GM19238 (cell line): ENCODE measurements around the gene PIK3CB.
A peak's percentile ranks its signal among the peaks of the same experiment; 100 is the strongest.

Experiments
- DNase-seq: peaks from one replicate; pipeline ENCODE4 v3.0.0; 2011; ENCODE audit warnings: low spot score; ENCODE audit not compliant: insufficient read length

Gene PIK3CB

DNA sequence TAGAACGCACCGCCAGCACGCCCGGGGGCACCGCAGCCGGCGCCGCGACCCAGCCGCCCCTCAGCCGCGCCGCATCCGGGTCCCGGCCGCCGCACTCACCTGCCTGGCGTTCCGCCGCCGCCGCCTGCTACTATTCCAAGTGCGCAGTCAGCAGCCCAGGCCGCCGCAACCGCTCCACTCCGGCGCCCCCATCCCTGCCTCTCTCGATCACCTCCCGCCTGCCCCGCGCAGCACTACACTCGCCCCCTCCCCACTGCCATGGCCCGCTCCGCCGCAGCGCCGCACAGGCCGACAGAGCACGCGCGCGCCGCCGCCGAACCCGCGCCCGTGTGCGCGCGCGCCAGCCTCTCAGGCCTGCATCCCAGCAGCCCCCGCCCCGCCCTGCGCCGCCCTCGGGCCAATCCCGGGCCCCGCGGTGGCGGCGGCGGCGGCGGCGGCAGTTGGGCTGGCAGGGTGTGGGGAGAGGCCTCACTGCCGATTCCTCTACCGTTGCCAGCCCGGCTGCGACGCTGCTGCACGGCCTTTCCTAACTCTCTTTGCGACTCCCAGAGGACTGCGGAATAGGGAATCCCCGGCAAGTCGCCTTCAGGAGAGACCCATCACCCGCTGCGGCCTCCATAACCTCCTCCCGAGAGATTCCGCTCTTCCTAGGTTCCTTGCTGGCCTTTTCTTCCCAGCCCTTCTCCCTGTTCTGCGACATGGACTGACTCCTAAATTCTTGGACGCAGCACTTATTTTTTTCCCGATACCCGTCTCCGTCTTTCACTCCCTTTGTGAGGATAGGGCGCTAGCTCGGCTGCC lies at the start of gene PIK3CB:
Gene PIK3CB, minus strand, starts transcription at position 333 of the 801 bp plus-strand sequence. CDS start 75,585 bp downstream, outside the sequence.
- peak; percentile 90 for DNase-seq

DNA sequence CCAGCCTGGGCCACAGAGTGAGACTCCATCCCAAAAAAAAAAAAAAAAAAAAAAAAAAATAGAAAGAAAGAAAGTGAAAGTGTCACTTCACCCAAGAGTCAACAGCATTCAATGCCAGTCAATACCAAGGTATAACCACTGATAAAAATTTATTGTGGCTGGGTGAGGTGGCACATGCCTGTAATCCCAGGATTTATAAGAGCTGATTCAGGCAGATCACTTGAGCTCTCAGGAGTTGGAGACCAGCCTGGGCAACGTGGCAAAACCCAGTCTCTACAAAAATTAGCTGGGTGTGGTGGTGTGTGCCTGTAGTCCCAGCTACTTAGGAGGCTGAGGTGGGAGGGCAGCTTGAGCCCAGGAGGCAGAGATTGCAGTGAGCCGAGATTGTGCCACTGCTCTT lies 46.5 kb upstream of the PIK3CB start:
- DNase-seq: no peak

DNA sequence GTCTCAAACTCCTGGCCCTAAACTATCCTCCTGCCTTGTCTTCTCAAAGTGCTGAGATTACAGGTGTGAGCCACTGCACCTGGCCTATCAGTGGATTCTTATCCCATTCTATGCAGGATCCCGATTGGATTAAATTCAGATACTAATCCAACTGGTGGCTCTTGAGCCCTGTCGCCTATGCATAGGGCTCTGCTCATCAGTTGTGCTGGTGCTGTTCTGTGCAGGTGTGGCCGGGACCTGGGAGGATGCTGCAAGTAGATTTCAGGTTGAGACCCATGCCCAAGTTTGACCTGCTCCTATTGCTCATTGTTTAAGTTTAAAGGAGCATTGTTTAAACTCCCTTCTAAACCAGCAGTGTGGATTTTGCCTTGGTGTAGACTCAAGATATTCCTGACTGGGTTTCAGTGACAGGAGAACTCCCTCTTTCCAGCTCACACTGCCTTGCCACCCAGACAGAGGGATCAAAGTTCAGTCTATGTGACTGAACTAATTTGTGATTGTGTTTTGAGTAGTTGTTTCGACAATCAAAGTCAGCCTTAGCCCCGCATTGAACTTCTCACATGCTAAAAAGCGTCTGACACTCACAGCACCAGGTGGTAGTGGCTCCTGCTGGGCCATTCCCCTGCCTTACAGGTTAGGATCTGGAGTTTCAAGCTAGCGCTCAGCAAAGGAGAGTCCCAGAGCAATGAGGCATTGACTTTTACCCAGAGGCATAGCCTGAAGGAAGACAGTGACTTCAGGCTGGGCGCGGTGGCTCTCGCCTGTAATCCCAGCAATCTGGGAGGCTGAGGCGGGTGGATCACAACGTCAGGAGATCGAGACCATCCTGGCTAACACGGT lies 45.0 kb upstream of the PIK3CB start:
- no peak for DNase-seq

DNA sequence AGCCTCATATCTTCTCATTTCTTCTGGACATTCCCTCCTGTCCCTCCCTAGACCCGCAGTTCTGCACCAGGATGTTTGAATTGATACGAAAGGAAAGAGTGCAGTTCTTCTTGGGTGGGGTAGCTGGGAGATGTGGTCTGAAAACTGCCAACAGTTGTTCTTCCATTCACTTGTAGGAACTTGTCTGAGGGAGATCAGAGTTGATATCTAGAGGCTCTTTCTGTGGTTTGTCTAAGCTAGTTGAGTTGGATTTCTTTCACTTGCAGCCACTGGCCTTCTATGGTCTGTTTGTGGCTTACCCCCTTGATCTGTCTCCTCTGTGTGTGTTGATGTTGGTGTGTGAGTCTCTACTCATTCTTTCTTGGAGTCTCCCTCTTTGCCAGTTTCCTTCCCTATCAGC lies 42.5 kb upstream of the PIK3CB start:
- no peak for DNase-seq

DNA sequence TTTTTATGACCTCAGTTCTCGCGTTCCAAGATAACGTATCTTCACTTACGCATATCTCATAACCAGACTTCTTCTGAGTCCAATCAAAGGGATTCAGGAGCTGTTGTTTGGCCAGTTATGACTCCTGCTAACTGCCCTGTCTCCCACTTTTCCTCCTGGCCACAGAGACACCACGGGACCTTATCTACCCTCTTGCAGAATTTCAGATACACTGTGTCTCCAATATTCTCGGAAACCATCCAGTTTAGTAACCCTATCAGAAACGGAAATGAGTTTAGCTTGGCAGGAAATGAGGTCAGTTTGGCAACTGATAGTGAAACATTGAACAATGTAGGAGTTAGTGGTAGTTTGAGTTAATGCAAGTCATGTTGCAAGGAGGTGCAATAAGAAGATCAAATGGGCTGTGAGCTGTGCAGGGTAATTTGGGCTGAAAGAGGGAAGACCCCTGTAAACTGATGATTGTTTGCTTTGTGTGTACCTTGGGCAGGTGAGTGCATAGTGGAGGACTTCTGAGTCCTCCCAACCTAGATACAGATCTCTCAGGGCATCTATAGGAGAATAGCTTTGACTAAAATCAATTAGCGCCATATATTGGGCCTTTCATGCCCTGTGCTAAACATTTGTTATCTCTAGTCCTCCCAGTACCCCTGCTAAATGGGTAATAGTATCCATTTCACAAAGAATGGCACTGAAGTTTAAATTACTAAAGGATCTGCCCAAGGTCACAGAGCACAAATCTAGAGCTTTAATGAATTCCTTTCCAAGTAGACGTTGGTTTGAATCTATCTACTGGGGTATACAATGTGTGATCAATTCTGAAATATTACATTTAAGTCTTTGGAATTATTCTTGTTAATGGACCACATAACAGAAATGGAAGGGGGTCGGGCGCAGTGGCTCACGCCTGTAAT lies 41.3 kb upstream of the PIK3CB start:
- DNase-seq: no peak

DNA sequence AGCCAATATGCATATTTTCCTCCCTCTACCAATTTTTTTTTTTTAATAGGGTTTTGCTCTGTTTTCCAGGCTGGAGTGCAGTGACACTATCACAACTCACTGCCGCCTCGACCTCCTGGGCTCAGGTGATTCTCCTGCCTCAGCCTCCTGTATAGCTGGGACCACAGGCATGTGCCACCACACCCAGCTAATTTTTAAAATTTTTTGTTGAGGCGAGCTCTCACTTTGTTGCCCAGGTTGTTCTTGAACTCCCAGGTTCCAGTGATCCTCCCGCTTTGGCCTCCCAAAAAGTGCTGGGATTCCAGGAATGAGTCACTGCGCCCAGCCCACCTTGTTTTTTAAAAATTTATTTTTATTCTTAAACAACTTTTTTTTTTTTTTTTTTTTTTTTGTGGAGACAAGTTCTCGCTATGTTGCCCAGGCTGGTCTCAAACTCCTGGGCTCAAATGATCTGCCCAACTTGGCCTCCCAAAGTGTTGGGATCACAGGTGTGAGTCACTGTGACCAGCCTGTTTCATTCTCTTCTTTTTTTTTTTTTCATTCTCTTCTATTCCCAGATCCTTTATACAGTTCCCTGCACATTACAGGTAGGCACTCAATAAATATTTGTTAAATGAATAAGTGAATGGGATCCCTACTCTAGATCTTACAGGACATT lies 40.5 kb upstream of the PIK3CB start:
- no peak for DNase-seq

DNA sequence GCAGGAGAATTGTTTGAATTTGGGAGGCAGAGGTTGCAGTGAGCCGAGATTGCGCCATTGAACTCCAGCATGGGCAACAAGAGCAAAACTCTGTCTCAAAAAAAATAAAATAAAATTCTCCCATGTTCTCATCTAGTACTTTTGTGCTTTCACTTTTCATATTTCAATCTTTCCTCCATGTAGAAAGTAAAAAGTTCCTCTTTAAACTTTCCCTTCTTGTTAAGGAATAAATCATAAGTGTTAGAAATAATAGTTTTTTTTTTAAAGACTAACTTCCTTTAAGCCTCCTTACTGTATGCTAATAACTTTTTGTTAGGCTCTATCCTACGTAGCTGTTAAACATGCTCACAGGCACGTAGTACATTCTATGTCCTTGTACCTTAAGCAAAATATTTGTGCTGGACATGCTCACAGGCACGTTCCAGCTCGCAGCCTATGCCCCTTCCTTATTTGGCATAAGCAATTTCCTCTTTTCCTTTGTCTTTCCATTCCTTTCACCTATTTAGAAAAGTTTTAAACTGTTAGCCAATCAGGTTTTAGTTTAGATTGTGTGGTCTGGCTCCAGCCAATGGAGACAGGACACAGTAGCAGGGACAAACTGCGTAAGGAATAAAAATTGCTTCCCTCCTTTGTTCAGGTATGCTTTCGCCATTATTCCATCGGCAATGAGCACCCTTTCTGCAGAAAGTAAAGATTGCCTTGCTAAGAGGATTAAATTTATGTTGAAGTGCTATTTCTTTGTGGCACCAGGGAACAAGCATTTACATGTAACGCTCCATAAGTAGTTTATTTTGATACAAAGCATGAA lies 38.9 kb upstream of the PIK3CB start:
- DNase-seq: no peak

DNA sequence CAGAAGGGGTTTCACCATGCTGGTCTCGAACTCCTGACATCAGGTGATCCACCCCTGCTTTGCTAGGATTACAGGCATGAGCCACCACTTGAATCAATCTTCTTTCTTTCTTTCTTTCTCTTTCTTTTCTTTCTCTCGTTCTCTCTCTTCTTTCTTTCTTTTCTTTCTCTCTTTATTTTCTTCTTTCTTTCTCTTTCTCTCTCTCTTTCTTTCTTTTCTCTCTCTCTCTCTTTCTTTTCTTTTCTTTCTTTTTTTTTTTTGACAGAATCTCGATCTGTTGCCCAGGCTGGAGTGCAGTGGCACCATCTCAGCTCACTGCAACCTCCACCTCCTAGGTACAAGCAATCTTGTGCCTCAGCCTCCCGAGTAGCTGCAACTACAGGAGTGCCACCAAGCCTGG lies 37.9 kb upstream of the PIK3CB start:
- DNase-seq: no peak

DNA sequence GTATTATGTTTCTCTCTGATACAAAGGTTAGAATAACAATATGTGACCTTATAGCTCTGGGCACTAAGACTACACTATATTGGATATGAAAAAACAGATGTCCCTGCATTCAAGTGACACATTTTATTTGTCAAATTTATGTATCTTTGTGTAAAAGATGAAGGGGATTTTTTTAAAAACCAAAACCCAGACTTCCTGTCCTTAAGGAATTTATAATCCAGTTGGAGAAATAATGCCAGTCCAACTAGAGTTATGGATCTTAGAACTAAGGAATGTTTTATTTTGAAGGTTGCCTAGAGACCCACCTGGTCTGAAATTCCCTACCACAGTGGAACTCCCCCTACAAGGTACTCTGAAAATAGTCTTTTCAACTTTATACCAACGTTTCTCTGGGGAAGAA lies 33.3 kb upstream of the PIK3CB start:
- no peak for DNase-seq

DNA sequence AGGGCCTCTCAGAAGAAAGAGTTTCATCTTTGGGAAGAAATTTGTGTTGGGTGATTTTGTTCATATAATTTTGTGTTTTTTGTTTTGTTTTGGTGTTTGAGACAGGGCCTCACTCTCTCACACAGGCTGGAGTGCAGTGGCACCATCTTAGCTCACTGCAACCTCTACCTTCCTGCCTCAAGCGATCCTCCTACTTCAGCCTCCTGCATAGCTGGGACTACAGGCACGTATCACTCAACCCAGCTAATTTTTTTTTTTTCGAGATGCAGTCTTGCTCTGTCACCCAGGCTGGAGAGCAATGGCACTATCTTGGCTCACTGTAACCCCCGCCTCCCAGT lies 29.0 kb upstream of the PIK3CB start:
- no peak for DNase-seq

DNA sequence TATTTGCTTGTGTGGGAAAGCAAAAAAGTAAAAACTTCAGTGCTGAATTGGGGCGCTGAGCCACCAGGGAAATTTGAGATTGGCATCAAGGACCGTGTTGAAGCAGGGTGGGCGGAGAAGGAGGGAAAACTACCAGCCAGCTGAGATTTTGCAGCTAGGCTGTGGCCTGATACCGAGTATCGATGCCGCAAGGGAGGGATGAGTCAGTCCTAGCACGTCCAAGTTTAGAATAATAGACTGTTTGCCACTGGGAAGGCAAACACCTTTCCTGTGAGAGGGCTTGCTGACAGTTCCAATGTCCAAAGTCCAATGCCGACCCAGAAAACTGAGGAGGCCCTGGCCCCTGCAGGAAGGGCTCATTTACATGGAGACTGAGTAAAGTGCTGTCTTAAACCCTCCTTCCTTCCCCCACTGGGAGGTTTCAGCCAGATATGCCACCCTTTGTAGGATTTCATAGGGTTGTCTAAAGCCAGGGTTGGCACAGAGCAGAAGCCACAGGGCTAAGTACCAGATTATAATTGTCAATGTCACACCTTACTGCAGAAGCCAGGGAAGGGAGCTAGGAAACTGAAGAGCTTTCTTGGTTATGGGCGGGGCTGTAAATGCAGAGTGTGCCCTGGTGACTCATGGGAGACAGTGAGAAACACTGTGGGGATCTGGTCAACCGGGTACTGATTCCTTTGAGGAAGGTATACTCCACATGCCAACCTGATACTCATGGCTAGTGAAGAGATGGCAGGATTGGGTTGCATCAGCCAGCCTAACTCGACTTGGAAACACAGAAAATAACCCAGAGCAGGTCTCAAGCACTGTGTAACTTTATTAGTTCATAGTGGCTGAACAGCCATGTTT lies 28.4 kb upstream of the PIK3CB start:
- no peak for DNase-seq

DNA sequence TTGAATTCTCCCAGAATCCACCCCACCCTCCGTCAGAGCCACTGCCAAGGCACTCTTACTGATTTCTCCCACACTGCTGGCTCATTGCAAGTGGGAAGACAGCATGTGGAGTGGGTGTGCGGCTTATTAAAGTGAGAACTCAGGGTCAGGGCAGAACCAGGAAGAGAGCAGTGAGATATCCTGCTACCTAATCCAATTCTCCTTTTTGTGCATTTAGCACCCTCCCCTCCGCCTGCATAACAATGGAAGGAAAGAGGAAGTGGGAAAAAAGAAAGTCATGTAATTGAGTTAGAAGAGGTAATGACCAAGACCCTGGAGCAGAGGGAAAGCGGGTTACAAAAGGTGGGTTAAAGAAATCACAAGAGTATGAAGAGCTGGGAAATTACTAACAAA lies 27.8 kb upstream of the PIK3CB start:
- DNase-seq: no peak

DNA sequence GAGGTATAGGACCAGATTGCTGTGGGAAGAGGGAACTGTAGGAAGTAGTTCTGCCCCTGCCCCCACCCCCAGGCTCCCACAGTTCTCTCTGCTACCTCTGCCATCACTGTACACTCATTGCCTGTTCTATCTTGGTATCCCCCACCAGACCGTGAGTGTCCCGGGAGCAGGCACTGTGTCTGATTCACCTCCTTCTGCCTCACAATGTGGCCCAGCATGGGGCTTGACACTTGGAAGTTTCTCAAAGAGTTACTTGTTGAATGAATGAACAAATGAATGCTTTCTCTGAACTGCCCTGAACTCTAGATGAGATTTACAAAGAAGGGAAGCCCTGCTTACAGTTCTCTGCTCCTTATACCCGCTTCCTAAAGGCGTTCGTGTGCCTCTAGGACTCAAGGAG lies 27.1 kb upstream of the PIK3CB start:
- no peak for DNase-seq

DNA sequence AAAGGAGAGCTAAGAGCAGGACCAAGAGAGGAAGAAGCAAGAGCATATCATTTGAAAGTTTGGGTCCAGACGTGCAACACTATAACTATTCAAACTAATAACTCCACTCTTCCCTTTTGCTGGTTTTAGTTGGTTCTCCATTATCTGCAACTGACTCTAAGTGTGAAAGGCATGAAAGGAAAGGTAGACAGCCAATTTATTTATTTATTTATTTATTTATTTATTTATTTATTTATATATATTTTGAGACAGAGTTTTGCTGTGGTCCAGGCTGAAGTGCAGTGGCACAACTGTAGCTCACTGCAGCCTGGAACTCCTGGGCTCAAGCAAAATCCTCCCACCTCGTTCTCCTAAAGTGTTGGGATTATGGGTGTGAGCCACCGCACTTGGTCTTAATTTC lies 22.1 kb upstream of the PIK3CB start:
- no peak for DNase-seq

DNA sequence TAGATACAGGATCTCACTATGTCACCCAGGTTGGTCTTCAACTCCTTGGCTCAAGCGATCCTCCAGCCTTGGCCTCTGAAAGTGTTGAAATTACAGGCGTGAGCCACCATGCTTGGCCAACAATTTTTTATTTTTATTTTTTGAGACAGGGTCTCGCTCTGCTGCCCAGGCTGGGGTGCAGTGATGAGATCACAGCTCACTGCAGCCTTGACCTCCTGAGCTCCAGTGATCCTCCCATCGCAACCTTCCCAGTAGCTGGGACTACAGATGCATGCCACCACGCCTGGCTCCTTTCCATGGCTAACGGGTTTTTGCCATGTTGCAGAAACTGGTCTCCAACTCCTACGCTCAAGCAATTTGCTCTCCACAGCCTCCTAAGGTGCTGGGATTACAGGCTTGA lies 20.2 kb upstream of the PIK3CB start:
- DNase-seq: no peak

DNA sequence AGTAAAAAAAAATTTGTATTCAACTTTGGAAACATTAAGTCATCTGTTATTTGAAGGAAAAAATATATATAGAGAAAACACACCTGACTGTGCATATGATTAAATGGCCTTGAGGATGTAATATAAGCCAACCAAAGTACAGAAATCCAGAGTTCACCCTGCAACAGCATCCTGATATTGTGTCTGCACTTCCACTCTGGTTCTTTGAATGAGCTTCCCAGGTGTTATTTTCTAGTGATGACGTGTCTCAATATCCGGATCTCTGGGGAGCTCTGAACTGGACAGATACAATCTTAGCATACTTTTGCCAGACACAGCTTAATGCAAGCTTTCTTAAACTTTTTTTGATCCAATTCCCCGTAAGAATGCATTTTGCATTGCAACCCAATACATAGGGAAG lies 19.5 kb upstream of the PIK3CB start:
- no peak for DNase-seq

DNA sequence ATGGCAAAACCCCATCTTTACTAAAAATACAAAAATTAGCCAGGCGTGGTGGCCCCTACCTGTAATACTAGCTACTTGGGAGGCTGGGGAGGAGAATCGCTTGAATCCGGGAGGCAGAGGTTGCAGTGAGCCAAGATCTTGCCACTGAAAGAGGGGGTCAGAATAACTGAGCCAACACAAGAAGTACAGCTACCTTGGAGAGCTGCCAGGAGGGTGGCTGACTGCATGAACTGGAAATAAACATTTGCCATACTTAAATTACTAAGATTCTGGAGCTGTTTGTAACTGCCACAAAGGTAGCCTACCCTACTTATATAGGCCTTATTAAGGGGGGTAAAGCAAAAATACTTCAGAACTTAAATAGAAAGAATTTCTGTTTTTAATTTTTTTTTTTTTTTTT lies 15.4 kb upstream of the PIK3CB start:
- DNase-seq: no peak

DNA sequence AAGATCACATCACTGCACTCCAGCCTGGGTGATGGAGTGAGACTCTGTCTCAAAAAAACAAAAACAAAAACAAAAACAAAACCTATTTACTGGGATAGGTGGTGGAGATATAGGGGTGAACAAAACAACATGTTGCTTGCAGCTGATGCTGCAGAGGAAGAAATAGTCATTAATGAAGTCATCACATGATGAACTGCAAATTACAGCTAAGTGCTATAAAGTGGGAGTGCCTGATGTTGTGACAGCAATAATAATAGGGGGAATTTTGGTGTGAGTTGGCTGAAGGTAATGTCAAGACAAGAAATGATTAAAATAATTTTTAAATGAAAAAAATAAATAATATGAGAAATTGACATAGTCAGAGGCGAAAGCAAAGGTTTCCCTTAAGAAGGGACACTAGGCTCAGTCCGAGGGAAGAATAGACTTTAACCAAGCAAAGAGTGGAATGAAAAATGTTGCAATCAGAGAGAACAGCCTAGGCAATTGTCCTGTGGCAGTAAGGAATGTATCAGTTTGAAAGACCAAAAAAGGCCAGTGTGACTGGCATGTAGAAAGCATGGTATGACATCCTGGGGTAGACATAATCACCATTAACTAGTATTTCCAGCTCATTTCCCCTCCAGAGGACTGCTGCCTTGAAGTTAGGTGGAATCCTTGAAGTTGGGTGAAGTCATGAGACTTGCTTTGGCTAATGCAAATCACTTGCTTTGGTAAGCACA lies 14.7 kb upstream of the PIK3CB start:
- DNase-seq: no peak

DNA sequence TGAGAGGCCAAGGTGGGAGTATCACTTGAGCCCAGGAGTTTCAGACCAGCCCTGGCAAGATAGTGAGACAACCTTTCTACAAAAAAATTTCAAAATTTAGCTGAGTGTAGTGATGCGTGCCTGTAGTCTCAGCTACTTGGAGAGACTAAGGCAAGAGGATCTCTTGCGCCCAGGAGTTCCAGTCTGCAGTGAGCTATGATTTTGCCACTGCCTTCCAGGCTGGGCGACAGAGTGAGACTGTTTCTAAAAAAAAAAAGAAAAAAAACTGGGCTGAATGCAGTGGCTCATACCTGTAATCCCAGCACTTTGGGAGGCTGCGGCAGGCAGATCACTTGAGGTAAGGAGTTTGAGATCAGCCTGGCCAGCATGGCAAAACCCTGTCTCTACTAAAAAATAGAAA lies 14.0 kb upstream of the PIK3CB start:
- no peak for DNase-seq
